ENCODE results near the gene LCN6.

GRCh38 chr9:136796238-136796774, 48.0 kb upstream of the LCN6 start, which contains the start of gene CCDC183:
- TF ChIP-seq SUZ12 (IDR thresholded peaks at IDR 0.05; ENCODE audit: extremely low read depth, insufficient read depth, insufficient read length) (no peak), YY1 (IDR thresholded peaks at IDR 0.05; ENCODE audit: insufficient read depth, insufficient read length) (no peak), ZNF274 (IDR thresholded peaks at IDR 0.05; ENCODE audit: low read depth, low read length) (no peak)

Measured in NT2/D1 (cell line).